Urinary bladder (tissue), 4 donors: ENCODE measurements around the gene ACACB. TPM values are rescaled to one million over a fixed set of nuclear protein-coding genes. Genes with fewer than 3 reads are reported as not detected.

Experiments
- DNase-seq: peaks from one replicate; pipeline ENCODE4 v3.0.0-alpha.2; 2015; ENCODE audit errors: extremely low spot score
- H3K27ac ChIP-seq: one replicate; pipeline ENCODE4 v1.5.1; 2013; ENCODE audit warnings: low read depth, mild to moderate bottlenecking, moderate library complexity
- H3K36me3 ChIP-seq: one replicate; pipeline ENCODE4 v1.6.1; 2013; ENCODE audit warnings: mild to moderate bottlenecking, moderate library complexity; ENCODE audit not compliant: insufficient read depth
- H3K4me1 ChIP-seq: one replicate; pipeline ENCODE4 v1.6.1; 2013; ENCODE audit warnings: mild to moderate bottlenecking, moderate library complexity; ENCODE audit not compliant: insufficient read depth
- H3K4me3 ChIP-seq: one replicate; pipeline ENCODE4 v1.5.1; 2013; ENCODE audit warnings: low read depth, low read length
- WGBS: extraction: QIAGEN DNeasy Blood & Tissue Kit; methylation state at CpG from one replicate; pipeline ENCODE4 v1.1.7; 2013; 5-methylcytosine and 5-hydroxymethylcytosine counted together
- polyA plus RNA-seq: library from polyadenylated mRNA; stranded (reverse); fragments of 200-250 nt; gene quantifications from one replicate; pipeline ENCODE4 v1.2.3, GENCODE V29; 2013
- total RNA-seq: library from RNA; depleted of rRNA; stranded (reverse); fragments of >200 nt; gene quantifications from one replicate; pipeline ENCODE4 v1.2.3, GENCODE V29; 2014
- donor health status: healthy with polysubstance abuse.
- donor health status: healthy.

ACACB gene
- total and polyA plus RNA-seq, 2 donors = 34.5 to 53.5 TPM

DNA sequence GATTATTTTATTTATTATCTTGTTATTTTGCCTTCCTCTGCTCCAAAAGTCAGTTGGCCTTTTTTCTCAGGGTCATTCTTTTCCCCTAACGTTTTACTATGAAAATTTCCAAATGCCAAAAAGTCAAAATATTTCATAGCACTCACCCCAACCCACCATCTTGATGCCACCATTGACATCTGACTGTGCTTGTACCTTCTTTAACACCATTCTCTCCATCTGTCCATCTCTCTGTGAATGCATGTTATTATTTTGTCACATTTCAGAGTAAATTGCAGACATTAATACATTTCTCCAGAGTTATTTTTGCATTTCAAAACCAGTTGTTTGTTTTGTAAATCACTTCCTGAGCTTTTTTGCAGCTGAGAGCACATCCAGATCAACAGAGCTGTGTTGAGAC is 154.1 kb downstream of the ACACB start:
- 31% methylated on average over 1 of the region's 1 CpG for WGBS
- Histone ChIP-seq H3K4me3 (no peak overlapping the region), H3K36me3 (peaks cover 3% of the 10 kb centered on the region), H3K4me1 (no peaks in the 10 kb centered on the region), H3K27ac (no peak overlapping the region)
- DNase-seq = no peak

- no peaks in the 10 kb centered on the region for H3K36me3 ChIP-seq
- H3K4me3 ChIP-seq = no peak overlapping the region
- H3K27ac ChIP-seq = no peak overlapping the region
- DNase-seq = no peak
- WGBS = 92% methylated on average over 3 of the region's 3 CpGs
- H3K4me1 ChIP-seq = no peaks in the 10 kb centered on the region
Measured at GRCh38 chr12:109271418-109271817, 155.0 kb downstream of the ACACB start.

DNA sequence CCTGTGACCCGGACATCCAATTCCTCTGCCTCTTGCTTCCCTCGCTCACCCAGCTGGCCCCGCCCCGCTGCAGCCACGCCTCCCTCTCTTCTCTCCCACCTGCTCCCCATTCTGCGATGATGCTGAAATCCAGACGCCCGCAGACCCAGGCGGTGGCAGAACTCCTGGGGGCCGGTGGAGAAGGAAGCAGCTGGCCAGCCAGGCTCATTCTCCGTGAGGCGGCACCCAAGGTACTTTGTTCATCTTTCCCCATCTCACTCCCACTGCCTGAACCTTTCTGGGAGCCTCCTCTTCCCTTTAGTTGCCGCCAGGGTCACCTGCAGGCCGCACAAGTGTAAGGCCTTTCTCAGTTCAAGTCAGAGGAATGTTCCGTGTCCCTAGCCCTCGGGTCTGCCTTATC is 157.0 kb downstream of the ACACB start:
- DNase-seq = no peak
- Histone ChIP-seq H3K4me1 (no peaks in the 10 kb centered on the region), H3K4me3 (no peak overlapping the region), H3K36me3 (no peaks in the 10 kb centered on the region), H3K27ac (no peak overlapping the region)
- 20% methylated on average over 16 of the region's 16 CpGs for WGBS

DNA sequence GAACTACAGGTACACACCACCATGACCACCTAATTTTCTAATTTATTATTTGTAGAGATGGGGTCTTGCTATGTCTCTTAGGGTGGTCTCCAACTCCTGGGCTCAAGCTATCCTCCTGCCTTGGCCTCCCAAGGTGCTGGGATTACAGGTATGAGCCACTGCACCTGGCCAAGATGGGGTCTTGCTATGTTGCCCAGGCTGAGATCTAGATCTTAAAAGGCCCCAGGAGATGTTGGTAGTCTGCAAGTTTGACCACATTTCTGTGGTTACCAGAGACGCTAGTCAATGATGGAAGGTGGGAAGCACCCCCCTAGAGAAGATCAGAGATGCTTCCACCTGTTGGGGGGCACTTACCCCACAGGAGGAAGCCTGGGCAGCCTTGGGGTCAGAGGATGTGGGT is 158.0 kb downstream of the ACACB start:
- no peaks in the 10 kb centered on the region for H3K4me1 ChIP-seq
- H3K27ac ChIP-seq = no peak overlapping the region
- no peaks in the 10 kb centered on the region for H3K36me3 ChIP-seq
- WGBS = 51% methylated on average over 1 of the region's 1 CpG
- H3K4me3 ChIP-seq = no peak overlapping the region
- no peak for DNase-seq

GRCh38 chr12:109275173-109275572 is 158.8 kb downstream of the ACACB start:
- H3K4me1 ChIP-seq = no peaks in the 10 kb centered on the region
- H3K4me3 ChIP-seq = no peak overlapping the region
- 75% methylated on average over 4 of the region's 4 CpGs for WGBS
- no peaks in the 10 kb centered on the region for H3K36me3 ChIP-seq
- no peak for DNase-seq
- H3K27ac ChIP-seq = no peak overlapping the region

GRCh38 chr12:109276160-109276559 is 159.8 kb downstream of the ACACB start:
- Histone ChIP-seq H3K4me3 (no peak overlapping the region), H3K36me3 (no peaks in the 10 kb centered on the region), H3K27ac (no peak overlapping the region), H3K4me1 (no peaks in the 10 kb centered on the region)
- no peak for DNase-seq
- 96% methylated on average over 5 of the region's 5 CpGs for WGBS

DNA sequence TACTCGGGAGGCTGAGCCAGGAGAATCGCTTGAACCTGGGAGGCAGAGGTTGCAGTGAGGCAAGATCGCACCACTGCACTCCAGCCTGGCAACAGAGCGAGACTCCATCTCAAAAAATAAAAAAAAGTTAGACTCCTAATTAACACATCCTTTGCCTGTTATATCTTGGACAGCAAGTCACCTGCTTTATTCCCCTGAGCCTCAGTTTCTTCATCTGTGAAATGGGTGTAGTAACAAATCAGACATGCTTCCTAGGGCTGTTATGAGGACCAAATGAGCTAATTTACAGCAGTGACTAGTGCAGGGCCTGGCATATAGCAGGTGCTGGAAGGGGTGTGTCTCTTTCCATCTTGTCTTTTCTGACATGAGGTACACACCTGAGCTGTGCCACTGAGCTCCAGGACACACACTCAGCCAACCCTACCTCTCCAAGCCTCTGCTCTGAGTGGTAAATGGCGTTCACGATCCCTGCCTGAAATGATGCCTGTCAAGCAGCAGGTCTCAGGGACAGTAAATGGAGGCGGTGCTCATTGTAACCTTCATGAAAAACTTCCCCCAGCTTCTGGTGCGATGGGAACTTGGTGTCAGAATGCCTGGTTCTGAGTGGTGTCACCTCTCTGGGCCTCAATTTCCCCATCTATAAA is 161.0 kb downstream of the ACACB start:
- H3K27ac ChIP-seq = no peak overlapping the region
- H3K36me3 ChIP-seq = no peaks in the 10 kb centered on the region
- H3K4me3 ChIP-seq = no peak overlapping the region
- WGBS = 96% methylated on average over 8 of the region's 8 CpGs
- no peaks in the 10 kb centered on the region for H3K4me1 ChIP-seq
- DNase-seq = no peak

GRCh38 chr12:109277899-109278762 is 161.7 kb downstream of the ACACB start:
- no peaks in the 10 kb centered on the region for H3K4me1 ChIP-seq
- WGBS = 32% methylated on average over 15 of the region's 15 CpGs
- H3K4me3 ChIP-seq = no peak overlapping the region
- no peak overlapping the region for H3K27ac ChIP-seq
- peak; percentile 10 for DNase-seq
- no peaks in the 10 kb centered on the region for H3K36me3 ChIP-seq

GRCh38 chr12:109278912-109279311 is 162.5 kb downstream of the ACACB start:
- Histone ChIP-seq H3K4me3 (no peak overlapping the region), H3K27ac (no peak overlapping the region), H3K36me3 (no peaks in the 10 kb centered on the region), H3K4me1 (no peaks in the 10 kb centered on the region)
- 80% methylated on average over 10 of the region's 10 CpGs for WGBS
- DNase-seq = no peak

- H3K27ac ChIP-seq = no peak overlapping the region
- no peaks in the 10 kb centered on the region for H3K4me1 ChIP-seq
- no peak overlapping the region for H3K4me3 ChIP-seq
- no peak for DNase-seq
- 96% methylated on average over 13 of the region's 13 CpGs for WGBS
- H3K36me3 ChIP-seq = no peaks in the 10 kb centered on the region
Measured at GRCh38 chr12:109279525-109279924, 163.1 kb downstream of the ACACB start.

DNA sequence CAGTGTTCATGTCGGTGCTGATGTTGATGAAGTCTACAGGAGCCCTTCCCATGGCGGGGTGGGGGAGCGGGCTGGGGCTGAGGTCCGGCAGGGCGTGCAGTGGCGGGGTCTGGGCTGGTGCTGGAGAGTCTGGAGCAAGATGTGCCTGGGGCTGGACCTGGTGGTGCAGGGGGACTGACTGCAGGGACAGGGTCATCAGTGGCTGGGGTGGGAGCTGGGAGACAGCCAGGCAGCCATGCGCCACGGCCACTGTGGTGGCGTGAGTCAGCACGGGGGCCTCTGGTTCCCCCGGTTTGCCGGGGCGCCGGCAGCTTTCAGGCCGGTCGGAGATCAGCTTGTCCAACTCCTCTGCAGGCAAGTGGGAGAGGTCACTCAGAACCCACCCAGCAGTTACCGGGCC is 165.1 kb downstream of the ACACB start:
- DNase-seq = no peak
- WGBS = 90% methylated on average over 17 of the region's 17 CpGs
- Histone ChIP-seq H3K27ac (no peak overlapping the region), H3K4me1 (no peaks in the 10 kb centered on the region), H3K4me3 (no peak overlapping the region), H3K36me3 (no peaks in the 10 kb centered on the region)

DNA sequence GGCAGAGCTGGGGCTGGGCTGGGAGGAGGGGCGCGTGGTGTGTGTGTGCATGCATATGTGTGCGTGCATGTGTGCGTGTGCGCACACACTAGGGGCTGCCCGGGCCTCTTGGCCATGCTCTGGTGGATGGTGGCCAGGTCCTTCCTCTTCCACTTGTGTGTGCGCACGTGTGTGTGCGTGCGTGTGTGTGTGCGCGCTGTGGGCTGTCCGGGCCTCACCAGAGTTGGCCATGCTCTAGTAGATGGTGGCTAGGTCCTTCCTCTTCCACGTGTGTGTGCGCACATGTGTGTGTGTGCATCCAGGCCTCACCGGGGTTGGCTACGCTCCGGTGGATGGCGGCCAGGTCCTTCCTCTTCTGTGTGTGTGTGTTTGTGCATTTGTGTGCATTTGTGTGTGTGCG is 168.0 kb downstream of the ACACB start:
- no peak for DNase-seq
- Histone ChIP-seq H3K4me3 (no peak overlapping the region), H3K4me1 (no peaks in the 10 kb centered on the region), H3K27ac (no peak overlapping the region), H3K36me3 (no peaks in the 10 kb centered on the region)
- WGBS = 89% methylated on average over 20 of the region's 20 CpGs

DNA sequence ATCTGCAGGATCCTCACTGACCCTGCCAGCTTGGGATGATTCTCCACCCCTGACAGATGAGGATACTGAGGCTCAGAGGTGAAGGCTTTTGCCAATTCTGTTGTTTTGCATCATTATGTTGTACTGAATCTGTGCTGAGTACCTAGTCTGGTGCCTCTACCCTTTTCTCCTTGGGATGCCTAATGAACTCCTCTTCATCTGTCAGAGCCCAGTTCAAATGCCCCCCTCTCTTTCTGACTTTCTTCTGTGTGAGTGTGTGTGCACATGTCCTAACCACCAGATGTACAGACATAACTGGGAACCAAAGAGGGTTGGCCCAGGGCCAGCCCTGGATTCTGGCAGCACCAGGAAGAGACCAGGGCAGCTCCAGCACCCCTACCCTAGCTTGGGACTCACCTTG is 169.9 kb downstream of the ACACB start:
- H3K4me3 ChIP-seq = no peak overlapping the region
- H3K4me1 ChIP-seq = no peaks in the 10 kb centered on the region
- no peak overlapping the region for H3K27ac ChIP-seq
- DNase-seq = no peak
- H3K36me3 ChIP-seq = no peaks in the 10 kb centered on the region

DNA sequence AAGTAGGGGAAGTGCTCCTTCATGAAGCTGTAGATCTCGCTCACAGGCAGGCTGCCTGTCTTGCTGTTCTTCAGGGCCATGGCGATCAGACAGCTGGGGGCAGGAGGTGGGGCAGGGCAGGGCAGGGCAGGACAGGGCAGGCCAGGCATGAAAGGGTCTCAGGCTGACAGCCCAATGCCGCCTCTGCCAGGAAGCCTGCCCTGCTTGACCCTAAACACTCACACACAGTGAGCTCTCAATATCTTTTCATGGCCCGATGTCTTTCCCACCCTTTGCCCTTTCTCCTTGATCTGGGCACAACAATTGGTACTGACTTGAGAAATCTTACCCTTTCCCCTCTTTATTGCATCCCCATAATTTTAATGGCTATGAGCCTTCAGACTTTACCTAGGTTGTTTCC is 170.3 kb downstream of the ACACB start:
- 87% methylated on average over 4 of the region's 4 CpGs for WGBS

More for the DNA sequence above, 170.3 kb downstream of the ACACB start:
- Histone ChIP-seq H3K36me3 (no peaks in the 10 kb centered on the region), H3K4me3 (no peak overlapping the region), H3K4me1 (no peaks in the 10 kb centered on the region), H3K27ac (no peak overlapping the region)
- DNase-seq = no peak
